Activated CD4-positive, alpha-beta memory T cell treated with anti-CD3 and anti-CD28 coated beads for 36 hours (primary cell): Measurements from ENCODE around the gene DNAJC6. TPM values are rescaled to one million over a fixed set of nuclear protein-coding genes. Genes with fewer than 3 reads are reported as not detected.

Source experiments
- CTCF ChIA-PET: fragments of 350-600 bp; sonication (Branson Sonifier 250); formaldehyde crosslinking; loops from one replicate; lab custom pipeline; 2021; ENCODE audit warnings: antibody characterized with exemption, inconsistent platforms; lab: Charles Lee
- POLR2A ChIA-PET: fragments of 350-600 bp; sonication (Branson Sonifier 250); formaldehyde crosslinking; loops from one replicate; lab custom pipeline; 2021; ENCODE audit warnings: antibody characterized with exemption; lab: Charles Lee
- DNase-seq: peaks from one replicate; pipeline ENCODE4 v3.0.0-alpha.2; 2020
- H3K27ac Mint-ChIP-seq: one replicate; pipeline ENCODE4 v1.8.0; 2021; ENCODE audit warnings: mixed read lengths
- H3K27me3 Mint-ChIP-seq: one replicate; pipeline ENCODE4 v1.8.0; 2021; ENCODE audit warnings: mixed read lengths
- H3K36me3 Mint-ChIP-seq: one replicate; pipeline ENCODE4 v1.8.0; 2021; ENCODE audit warnings: mixed read lengths
- H3K4me1 Mint-ChIP-seq: one replicate; pipeline ENCODE4 v1.8.0; 2021; ENCODE audit warnings: low read depth, mixed read lengths
- H3K4me3 Mint-ChIP-seq: one replicate; pipeline ENCODE4 v1.8.0; 2021; ENCODE audit warnings: mild to moderate bottlenecking, mixed read lengths
- H3K9me3 Mint-ChIP-seq: one replicate; pipeline ENCODE4 v1.8.0; 2021; ENCODE audit warnings: mixed read lengths
- intact Hi-C: fragments of 100-400 bp; cut with micrococcal nuclease; formaldehyde crosslinking; loops from one replicate; pipeline ENCODE4 v1.15.1; 2023
- total RNA-seq, 2 experiments: library from RNA; stranded (reverse); gene quantifications; one replicate each; pipeline ENCODE4 v1.2.3, GENCODE V29; 2021

DNAJC6 gene
- 1 to 10 TPM; 3.2 to 3.9 TPM for total RNA-seq

- ChIA-PET CTCF (interaction anchor here (1.1 kb wide), 1 partner anchor 122 kb away, joined by 3 read pairs; no protein-coding TSS in a partner anchor), POLR2A (interaction anchor here (1.2 kb wide), 1 partner anchor 10 kb away, joined by 3 read pairs; no protein-coding TSS in a partner anchor)
- Mint-ChIP-seq H3K4me3 (no peak within 1 kb of the TSS), H3K27me3 (peaks cover 35% of the 10 kb centered on the region), H3K9me3 (no peaks in the 10 kb centered on the region), H3K27ac (no peak within 1 kb of the TSS), H3K4me1 (peaks cover 3% of the 10 kb centered on the region), H3K36me3 (no peaks in the 10 kb centered on the region)
- DNase-seq: peak; percentile 66
- intact Hi-C loops: no loop called here
Observed at GRCh38 chr1:65309304-65310077, at the start of gene DNAJC6. TSS of gene DNAJC6 (plus strand) at chr1:65309543. CDS start at chr1:65309746, 203 bp downstream.

- ChIA-PET CTCF (no interaction called here), POLR2A (no interaction called here)
- Mint-ChIP-seq H3K27ac (no peak overlapping the region), H3K9me3 (no peaks in the 10 kb centered on the region), H3K4me3 (no peak overlapping the region), H3K36me3 (no peaks in the 10 kb centered on the region), H3K27me3 (peaks cover 14% of the 10 kb centered on the region), H3K4me1 (peaks cover 33% of the 10 kb centered on the region)
- no peak for DNase-seq
- intact Hi-C loops: loop anchor here (2.0 kb wide), 1 partner anchor 165 kb away; no protein-coding TSS in a partner anchor
Observed at GRCh38 chr1:65259816-65260215, 49.5 kb upstream of the DNAJC6 start.

- Mint-ChIP-seq H3K4me3 (no peak overlapping the region), H3K4me1 (peaks cover 31% of the 10 kb centered on the region), H3K27me3 (peaks cover 8% of the 10 kb centered on the region), H3K9me3 (no peaks in the 10 kb centered on the region), H3K27ac (peak overlapping the region; percentile 57), H3K36me3 (no peaks in the 10 kb centered on the region)
- DNase-seq: peak; percentile 32
- CTCF ChIA-PET: interaction anchor here (1.1 to 1.2 kb wide), 2 partner anchors 25 to 168 kb away, joined by 3 to 4 read pairs; no protein-coding TSS in a partner anchor
- intact Hi-C loops: loop anchor here (1.0 to 2.0 kb wide), 2 partner anchors 132 to 164 kb away; no protein-coding TSS in a partner anchor
- POLR2A ChIA-PET: no interaction called here
Observed at GRCh38 chr1:65260851-65261473, 48.4 kb upstream of the DNAJC6 start.

- POLR2A ChIA-PET: no interaction called here
- Mint-ChIP-seq H3K4me3 (no peak overlapping the region), H3K27ac (no peak overlapping the region), H3K4me1 (peaks cover 39% of the 10 kb centered on the region), H3K36me3 (no peaks in the 10 kb centered on the region), H3K27me3 (peaks cover 22% of the 10 kb centered on the region), H3K9me3 (no peaks in the 10 kb centered on the region)
- DNase-seq: no peak
- CTCF ChIA-PET: no interaction called here
- intact Hi-C loops: no loop called here
Observed at GRCh38 chr1:65263286-65263685, 46.1 kb upstream of the DNAJC6 start.

- Mint-ChIP-seq H3K27ac (no peak overlapping the region), H3K4me1 (peaks cover 39% of the 10 kb centered on the region), H3K27me3 (peaks cover 22% of the 10 kb centered on the region), H3K9me3 (no peaks in the 10 kb centered on the region), H3K4me3 (peak overlapping the region; percentile 4), H3K36me3 (no peaks in the 10 kb centered on the region)
- intact Hi-C loops: no loop called here
- ChIA-PET POLR2A (no interaction called here), CTCF (no interaction called here)
- peak; percentile 19 for DNase-seq
Observed at GRCh38 chr1:65264197-65264929, 45.0 kb upstream of the DNAJC6 start.

GRCh38 chr1:65265296-65265650 is 44.1 kb upstream of the DNAJC6 start:
- no peak for DNase-seq
- Mint-ChIP-seq H3K36me3 (no peaks in the 10 kb centered on the region), H3K4me1 (peaks cover 31% of the 10 kb centered on the region), H3K4me3 (peak overlapping the region; percentile 57), H3K27ac (no peak overlapping the region), H3K9me3 (no peaks in the 10 kb centered on the region), H3K27me3 (peaks cover 25% of the 10 kb centered on the region)
- CTCF ChIA-PET: no interaction called here
- POLR2A ChIA-PET: no interaction called here
- intact Hi-C loops: no loop called here

GRCh38 chr1:65265651-65266351 is 43.5 kb upstream of the DNAJC6 start:
- Mint-ChIP-seq H3K36me3 (no peaks in the 10 kb centered on the region), H3K27me3 (peaks cover 25% of the 10 kb centered on the region), H3K4me1 (peaks cover 26% of the 10 kb centered on the region), H3K27ac (no peak overlapping the region), H3K4me3 (peak overlapping the region; percentile 57), H3K9me3 (no peaks in the 10 kb centered on the region)
- ChIA-PET POLR2A (interaction anchor here (1.8 kb wide), 1 partner anchor 11 kb away, joined by 8 read pairs; no protein-coding TSS in a partner anchor), CTCF (interaction anchor here (0.8 kb wide), 1 partner anchor 128 kb away, joined by 3 read pairs; no protein-coding TSS in a partner anchor)
- intact Hi-C loops: no loop called here
- DNase-seq: peak; percentile 37

GRCh38 chr1:65266476-65266875 is 42.9 kb upstream of the DNAJC6 start:
- Mint-ChIP-seq H3K4me1 (peaks cover 21% of the 10 kb centered on the region), H3K27me3 (peaks cover 25% of the 10 kb centered on the region), H3K27ac (no peak overlapping the region), H3K4me3 (no peak overlapping the region), H3K9me3 (no peaks in the 10 kb centered on the region), H3K36me3 (no peaks in the 10 kb centered on the region)
- CTCF ChIA-PET: interaction anchor here (0.8 kb wide), 1 partner anchor 128 kb away, joined by 3 read pairs; no protein-coding TSS in a partner anchor
- POLR2A ChIA-PET: interaction anchor here (1.8 kb wide), 1 partner anchor 12 kb away, joined by 8 read pairs; no protein-coding TSS in a partner anchor
- intact Hi-C loops: no loop called here
- no peak for DNase-seq

GRCh38 chr1:65267271-65267670 is 42.1 kb upstream of the DNAJC6 start:
- ChIA-PET CTCF (no interaction called here), POLR2A (interaction anchor here (1.8 kb wide), 1 partner anchor 13 kb away, joined by 8 read pairs; no protein-coding TSS in a partner anchor)
- Mint-ChIP-seq H3K27me3 (peaks cover 25% of the 10 kb centered on the region), H3K36me3 (no peaks in the 10 kb centered on the region), H3K4me3 (no peak overlapping the region), H3K4me1 (peaks cover 21% of the 10 kb centered on the region), H3K9me3 (no peaks in the 10 kb centered on the region), H3K27ac (no peak overlapping the region)
- no peak for DNase-seq
- intact Hi-C loops: no loop called here

GRCh38 chr1:65267683-65268082 is 41.7 kb upstream of the DNAJC6 start:
- intact Hi-C loops: no loop called here
- POLR2A ChIA-PET: interaction anchor here (1.8 kb wide), 1 partner anchor 13 kb away, joined by 8 read pairs; no protein-coding TSS in a partner anchor
- H3K36me3 Mint-ChIP-seq: no peaks in the 10 kb centered on the region

GRCh38 chr1:65269612-65270011 is 39.7 kb upstream of the DNAJC6 start:
- DNase-seq: no peak
- POLR2A ChIA-PET: no interaction called here
- Mint-ChIP-seq H3K4me3 (no peak overlapping the region), H3K36me3 (no peaks in the 10 kb centered on the region), H3K9me3 (no peaks in the 10 kb centered on the region), H3K27me3 (peaks cover 19% of the 10 kb centered on the region), H3K4me1 (peaks cover 17% of the 10 kb centered on the region), H3K27ac (no peak overlapping the region)
- intact Hi-C loops: no loop called here
- CTCF ChIA-PET: no interaction called here

More at GRCh38 chr1:65267683-65268082, 41.7 kb upstream of the DNAJC6 start:
- CTCF ChIA-PET: no interaction called here
- no peak overlapping the region for H3K27ac Mint-ChIP-seq
- DNase-seq: no peak
- H3K4me3 Mint-ChIP-seq: no peak overlapping the region
- peaks cover 25% of the 10 kb centered on the region for H3K27me3 Mint-ChIP-seq
- no peaks in the 10 kb centered on the region for H3K9me3 Mint-ChIP-seq
- peaks cover 21% of the 10 kb centered on the region for H3K4me1 Mint-ChIP-seq
